NCI-H524 (cell line): ENCODE data around the gene PCBP3.
"Not testable (repeated sequence)": the region's sequence is repeated elsewhere in the genome, so short reads cannot be mapped to it uniquely, and the experiment has no call there.

ENCODE experiments used
- DNase-seq, 2 experiments: peaks; one replicate each; lab custom pipeline; 2025; lab: John Stamatoyannopoulos, UW

Gene PCBP3

GRCh38 chr21:45808663-45809062 lies 165.1 kb downstream of the PCBP3 start:
- DNase-seq, result not testable (repeated sequence)

GRCh38 chr21:45809421-45809820 lies 165.9 kb downstream of the PCBP3 start:
- peak; percentile 12 to 47 for DNase-seq

DNA sequence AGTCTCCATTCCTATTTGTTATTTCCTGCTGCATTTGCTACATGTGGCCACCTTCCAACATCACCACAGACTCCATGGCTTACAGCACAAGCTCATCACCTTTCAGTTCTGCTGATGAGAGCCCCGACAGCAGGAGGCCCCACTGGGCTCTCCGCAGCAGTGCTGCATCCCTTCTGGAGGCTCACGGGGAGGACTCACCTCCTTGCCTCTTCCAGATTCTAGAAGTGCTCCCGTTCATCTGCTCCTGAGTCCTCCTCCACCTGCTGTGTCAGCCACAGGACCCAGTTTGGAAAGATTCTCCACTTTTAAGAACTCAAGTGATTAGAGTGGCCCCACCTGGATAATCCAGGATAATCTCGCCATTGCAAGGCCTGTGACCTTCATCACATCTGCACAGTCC lies 167.6 kb downstream of the PCBP3 start:
- DNase-seq, result peak in 1 of 2 experiments; percentile 61

- DNase-seq, result not testable (repeated sequence)
Observed at GRCh38 chr21:45814210-45814940, 170.8 kb downstream of the PCBP3 start.

- not testable (repeated sequence) for DNase-seq
Observed at GRCh38 chr21:45815781-45816180, 172.3 kb downstream of the PCBP3 start.

- DNase-seq, result no peak
Observed at GRCh38 chr21:45816794-45817193, 173.3 kb downstream of the PCBP3 start.

GRCh38 chr21:45817345-45817744 lies 173.8 kb downstream of the PCBP3 start:
- DNase-seq, result no peak

DNA sequence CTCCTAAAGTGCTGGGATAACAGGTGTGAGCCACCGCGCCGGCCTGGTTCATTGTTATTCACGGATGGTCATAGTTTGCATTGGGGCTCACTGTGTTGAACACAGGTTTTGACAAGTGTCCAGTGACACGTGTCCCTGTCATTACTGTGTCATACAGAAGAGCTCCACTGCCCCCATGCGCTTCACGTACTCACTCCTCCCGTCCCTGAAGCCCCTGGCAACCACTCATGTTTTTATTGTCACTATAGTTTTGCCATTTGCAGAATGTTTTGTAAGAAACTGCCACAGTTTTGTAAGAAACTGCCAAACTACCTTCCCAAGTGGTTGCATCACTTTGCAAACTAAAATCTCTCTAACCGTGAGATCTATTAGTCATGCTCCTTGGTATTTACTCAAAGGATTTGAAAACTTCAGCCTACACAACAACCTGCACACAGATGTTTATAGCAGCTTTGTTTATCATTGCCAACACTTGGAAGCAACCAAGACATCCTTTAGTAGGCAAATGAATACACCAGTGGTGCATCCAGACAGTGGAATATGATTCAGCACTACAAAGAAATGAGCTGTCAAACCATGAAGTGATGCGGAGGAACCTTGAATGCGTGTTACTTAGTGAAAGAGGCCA lies 174.9 kb downstream of the PCBP3 start:
- DNase-seq, result peak in 1 of 2 experiments; percentile 37

DNA sequence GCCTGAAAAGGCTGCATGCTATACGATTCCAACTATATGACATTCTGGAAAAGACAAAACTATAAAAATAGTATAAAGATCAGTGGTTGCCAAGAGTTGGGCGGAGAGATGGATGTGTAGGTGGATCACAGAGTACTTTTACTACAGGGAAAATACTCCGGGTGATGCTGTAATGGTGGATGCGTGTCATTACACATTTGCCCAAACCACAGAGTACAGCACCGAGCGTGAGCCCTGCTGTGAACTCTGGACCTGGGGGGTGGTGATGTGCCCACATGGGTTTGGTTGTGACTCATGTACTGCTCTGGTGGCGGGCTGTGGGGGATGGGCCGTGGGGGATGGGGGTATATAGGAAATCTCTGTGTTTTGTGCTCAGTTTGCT lies 175.4 kb downstream of the PCBP3 start:
- peak in 1 of 2 experiments; percentile 18 for DNase-seq

DNA sequence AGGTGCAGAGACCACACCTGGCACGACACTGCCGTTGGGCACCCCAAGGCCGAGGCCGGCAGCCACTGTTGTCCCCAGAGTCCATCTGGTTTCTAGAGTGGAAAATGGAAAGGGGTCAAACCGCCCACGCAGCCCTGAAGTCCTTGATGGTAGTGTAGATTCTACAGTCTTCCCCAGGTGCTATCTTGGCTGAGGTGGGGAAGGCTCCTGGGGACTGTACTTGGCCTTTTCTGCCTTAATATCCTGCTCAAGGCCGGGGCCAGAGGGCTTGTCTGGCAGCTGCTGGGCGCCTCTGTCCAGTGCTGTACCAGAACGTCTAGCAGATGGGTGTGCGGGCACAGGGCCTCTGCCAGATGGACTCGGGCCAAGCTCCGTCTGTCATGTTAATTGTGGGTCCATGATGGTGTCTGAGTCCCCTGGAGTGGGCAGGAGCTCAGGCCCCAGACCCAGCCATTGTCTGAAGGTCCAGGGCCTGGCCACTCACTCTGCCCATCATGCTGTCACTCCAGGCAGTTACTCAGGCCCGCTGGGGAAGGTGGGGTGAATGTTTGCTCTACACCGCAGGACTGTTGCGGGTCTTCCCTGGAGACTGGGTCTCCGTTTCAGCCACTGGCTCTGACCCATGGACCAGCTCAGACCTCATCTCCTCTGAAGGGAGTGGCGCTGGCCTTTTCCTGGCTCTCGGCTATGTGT lies 176.1 kb downstream of the PCBP3 start:
- DNase-seq, result peak; percentile 66 to 86

DNA sequence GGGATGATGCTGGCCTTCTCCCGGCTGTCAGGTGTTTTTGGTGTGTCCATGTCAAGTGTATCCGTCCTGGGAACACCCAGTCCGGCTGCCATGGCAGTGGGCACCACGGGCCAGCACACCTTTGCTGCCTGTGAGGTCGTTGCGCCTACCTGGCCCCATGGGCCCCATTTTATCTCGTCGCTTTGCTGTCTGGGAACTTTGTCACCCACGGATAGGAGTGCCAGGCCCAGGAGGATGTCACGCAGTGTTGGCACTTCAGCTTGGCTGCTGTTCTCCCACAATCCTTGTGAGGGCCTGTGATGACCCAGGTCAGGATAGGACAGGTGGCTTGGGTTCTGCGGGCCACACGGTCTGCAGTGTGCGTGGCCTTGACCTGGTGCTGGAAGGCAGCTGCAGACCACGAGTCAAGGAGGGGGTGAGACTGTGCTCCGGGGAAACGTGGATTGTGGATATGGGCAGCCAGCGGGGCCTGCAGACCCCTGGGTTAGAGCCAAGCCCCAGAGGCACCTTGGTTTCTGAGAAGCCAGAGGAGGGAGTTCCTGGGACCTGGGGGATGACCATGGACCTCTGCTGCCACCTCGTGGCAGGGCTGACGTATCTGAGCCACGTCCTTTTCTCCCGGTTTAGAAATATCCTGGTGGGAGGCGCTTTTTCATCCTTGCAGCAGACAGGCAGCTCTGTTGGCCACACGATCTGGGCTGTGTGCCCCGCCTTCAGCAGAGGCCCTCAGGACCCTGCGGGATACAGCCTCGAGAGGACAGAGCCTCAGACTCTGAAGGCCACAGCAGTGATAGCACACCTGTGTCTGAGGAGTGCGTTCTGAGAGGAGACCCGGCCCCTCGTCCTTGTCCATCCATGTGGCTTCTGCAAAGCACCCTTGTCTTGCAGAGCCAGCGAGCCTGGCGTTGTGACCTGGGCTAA lies 176.9 kb downstream of the PCBP3 start:
- peak; percentile 83 to 94 for DNase-seq

GRCh38 chr21:45821315-45821962 lies 177.9 kb downstream of the PCBP3 start:
- DNase-seq, result no peak

DNA sequence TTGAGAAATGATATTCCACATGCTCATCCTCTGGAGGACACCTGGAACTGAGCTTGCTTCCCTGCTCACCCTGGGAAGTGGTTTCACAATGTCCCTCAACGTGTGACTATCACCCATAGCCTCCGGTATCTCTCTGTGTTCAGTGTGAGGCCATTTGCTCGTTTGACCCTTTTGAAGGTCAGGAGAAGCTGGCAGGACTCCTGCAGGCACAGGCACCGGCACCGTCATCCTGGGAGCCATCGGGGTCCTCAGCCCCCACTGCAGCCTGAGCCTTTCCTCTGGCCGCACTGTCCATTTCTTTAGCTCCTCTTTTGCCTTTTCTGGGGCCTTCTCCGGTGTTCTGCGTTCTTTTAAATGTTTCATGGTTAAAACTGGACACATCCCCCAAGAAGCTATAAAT lies 178.5 kb downstream of the PCBP3 start:
- no peak for DNase-seq

GRCh38 chr21:45822429-45823099 lies 179.0 kb downstream of the PCBP3 start:
- DNase-seq, result no peak

DNA sequence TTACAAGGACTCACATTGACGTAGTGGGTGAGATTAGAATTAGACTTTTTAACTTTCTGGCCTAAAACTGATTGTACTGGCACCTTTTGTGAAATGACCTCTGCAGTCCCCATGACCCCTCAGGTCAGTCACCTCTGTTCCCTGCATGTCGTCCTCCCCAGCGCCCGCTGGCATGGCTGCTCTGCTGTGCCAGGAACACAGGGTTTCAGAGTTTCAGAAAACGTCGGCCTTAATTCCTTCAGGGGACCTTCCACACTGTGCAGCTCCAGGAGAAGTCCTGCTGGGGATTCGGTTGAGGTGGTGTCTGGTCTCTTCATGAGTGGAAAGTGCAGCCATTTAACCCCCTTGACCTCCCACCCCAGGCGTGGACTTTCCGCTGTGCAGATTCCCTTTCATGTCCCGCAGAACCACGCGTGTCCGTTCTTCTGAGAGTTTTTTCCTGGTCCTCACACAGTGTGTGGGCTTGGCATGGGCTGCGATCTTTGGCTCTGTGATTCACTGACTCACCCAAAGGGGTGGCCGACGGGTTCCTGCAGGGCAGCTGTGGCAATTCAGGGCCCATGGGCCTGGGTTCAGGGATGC lies 179.7 kb downstream of the PCBP3 start:
- no peak for DNase-seq

DNA sequence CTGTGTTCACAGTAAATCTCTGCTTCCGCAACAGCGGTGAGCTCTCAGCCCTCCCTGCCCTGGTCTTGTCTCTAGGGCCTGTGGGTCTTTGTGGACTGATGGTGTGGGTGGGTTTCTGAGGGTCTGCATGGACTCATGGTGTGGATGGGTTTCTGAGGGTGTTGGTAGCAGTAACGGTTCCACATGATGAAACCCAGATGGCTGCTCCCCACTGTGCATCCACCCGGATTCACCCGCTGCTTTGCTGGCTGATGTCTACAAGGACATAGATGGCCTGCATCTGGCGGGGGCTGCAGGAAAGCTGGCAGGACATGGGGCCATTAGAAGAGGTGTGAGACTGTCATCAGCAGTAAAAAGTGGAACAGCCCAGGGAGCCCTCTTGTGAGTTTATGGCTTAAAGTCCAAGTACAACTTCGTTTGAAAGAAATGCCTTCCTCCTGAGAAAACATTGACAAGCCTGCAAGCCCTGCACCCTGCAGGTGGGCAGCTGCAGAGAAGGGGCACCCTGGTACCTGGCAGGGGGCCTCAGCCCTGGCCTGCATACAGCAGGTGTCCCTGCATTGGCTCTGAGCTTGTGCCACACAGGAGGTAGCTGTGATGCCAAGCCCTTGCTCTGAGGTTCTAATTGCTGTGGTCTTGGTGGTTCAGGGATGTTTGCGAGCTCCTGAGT lies 181.2 kb downstream of the PCBP3 start:
- DNase-seq, result no peak

DNA sequence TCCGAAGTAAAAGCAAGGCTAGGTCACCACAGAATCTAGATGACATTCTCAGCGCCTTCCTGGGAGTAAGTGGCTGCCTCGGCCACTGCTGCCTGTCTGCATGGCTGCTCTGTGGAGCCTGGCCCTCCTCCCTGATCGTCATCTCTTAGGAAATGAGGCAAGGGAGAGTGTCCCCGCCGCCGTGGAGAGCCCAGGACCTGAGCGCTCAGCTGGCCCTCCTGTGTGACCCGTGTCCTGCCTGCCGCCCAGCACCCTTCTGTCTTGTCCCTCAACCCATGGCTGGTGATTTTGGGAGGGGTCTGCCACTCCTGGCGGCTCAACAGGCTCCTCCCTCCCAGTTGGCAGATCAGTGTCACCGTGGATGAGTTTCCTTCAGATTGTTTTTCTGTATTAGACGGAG lies 181.7 kb downstream of the PCBP3 start:
- DNase-seq, result no peak

GRCh38 chr21:45826676-45827301 lies 183.3 kb downstream of the PCBP3 start:
- DNase-seq, result no peak

- DNase-seq, result no peak
Observed at GRCh38 chr21:45827302-45827692, 183.8 kb downstream of the PCBP3 start.
